Ishikawa (cell line): ENCODE measurements around the gene POLQ.

Source experiments
- CEBPB ChIP-seq: IDR thresholded peaks from 2 replicates; pipeline ENCODE4 v1.6.1; 2012
- CREB1 ChIP-seq: IDR thresholded peaks from 2 replicates; pipeline ENCODE4 v1.6.1; 2012; ENCODE audit warnings: low read depth
- EGR1 ChIP-seq: IDR thresholded peaks from 2 replicates; pipeline ENCODE4 v1.6.1; 2012
- EP300 ChIP-seq: IDR thresholded peaks from 2 replicates; pipeline ENCODE4 v1.6.1; 2012; ENCODE audit warnings: borderline replicate concordance
- FOXM1 ChIP-seq: IDR thresholded peaks from 2 replicates; pipeline ENCODE4 v1.6.1; 2012; ENCODE audit warnings: low read depth, borderline replicate concordance
- MAX ChIP-seq: IDR thresholded peaks from 2 replicates; pipeline ENCODE4 v1.6.1; 2012
- NFIC ChIP-seq: IDR thresholded peaks from 2 replicates; pipeline ENCODE4 v1.6.1; 2012
- RAD21 ChIP-seq: IDR thresholded peaks from 2 replicates; pipeline ENCODE4 v1.6.1; 2012; ENCODE audit warnings: low read depth
- REST ChIP-seq: IDR thresholded peaks from 2 replicates; pipeline ENCODE4 v1.6.1; 2012; ENCODE audit warnings: low read depth, mild to moderate bottlenecking
- TAF1 ChIP-seq: IDR thresholded peaks from 2 replicates; pipeline ENCODE4 v1.6.1; 2012; ENCODE audit warnings: low read depth, mild to moderate bottlenecking
- TCF12 ChIP-seq: IDR thresholded peaks from 2 replicates; pipeline ENCODE4 v1.6.1; 2012; ENCODE audit warnings: low read depth
- TEAD4 ChIP-seq: IDR thresholded peaks from 2 replicates; pipeline ENCODE4 v1.6.1; 2012
- YY1 ChIP-seq: IDR thresholded peaks from 2 replicates; pipeline ENCODE4 v1.6.1; 2012; ENCODE audit warnings: low read depth
- ZBTB7A ChIP-seq: IDR thresholded peaks from 2 replicates; pipeline ENCODE4 v1.6.1; 2012; ENCODE audit warnings: low read depth
- TF ChIP-seq, protein P1 (sequence below): IDR thresholded peaks from 2 replicates; pipeline ENCODE4 v1.6.1; 2012

POLQ gene

DNA sequence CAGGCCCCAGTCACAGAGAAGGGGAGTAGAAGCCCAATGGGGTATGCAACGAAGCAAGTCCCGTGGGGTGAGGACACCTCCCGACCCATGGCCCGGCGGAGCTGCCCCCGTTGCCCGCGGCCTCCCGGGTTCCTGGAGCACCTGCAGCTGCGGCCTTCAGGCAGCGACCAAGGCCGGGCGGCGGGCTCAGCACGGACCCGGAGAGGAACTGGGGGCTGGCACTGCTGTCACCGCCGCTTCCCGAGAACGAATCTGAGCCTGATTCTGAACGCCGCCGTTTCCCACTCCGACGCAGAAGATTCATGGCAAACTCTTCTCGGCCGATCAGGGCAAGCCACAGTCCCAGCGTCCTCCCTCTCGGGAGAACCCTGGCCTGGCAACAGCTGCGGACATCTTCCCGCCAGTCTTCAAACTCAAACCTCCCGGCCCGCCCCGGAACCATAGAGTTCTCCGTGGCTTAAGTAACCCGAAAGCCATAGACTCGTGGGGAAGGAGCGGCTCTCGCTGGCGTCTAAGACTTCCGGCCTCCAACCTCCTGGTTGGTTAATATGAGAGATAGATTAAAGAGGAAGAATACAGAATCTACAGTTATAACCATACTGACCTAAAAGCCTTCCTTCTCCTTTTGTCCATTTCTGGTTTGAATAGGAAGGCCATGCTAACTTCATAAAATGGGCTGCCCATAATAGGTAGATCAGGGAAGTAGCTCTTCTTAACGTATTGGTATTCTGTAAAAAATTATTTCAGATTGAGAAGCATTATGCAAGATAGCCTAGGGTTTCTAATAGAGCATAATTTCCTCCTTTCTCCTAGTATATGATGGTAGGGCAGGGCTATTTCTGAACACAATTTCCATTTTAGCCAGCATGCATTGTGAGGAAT lies at the start of gene POLQ:
TSS of gene POLQ (minus strand) at position 415 of the 882 bp plus-strand sequence. CDS start at position 304, 111 bp downstream.
- peak; percentile 76 for TF ChIP-seq YY1
- TF ChIP-seq TAF1 = peak; percentile 91
- no peak for TF ChIP-seq ZBTB7A
- peak; percentile 56 for TF ChIP-seq MAX
- TF ChIP-seq NFIC = 0 out of 2 replicates have a peak, but pooled peaks have one; percentile 7
- peak; percentile 59; the same call in 1 of the 2 replicates for TF ChIP-seq TCF12
- TF ChIP-seq FOXM1 = peak; percentile 42; the same call in 1 of the 2 replicates
- TF ChIP-seq TEAD4 = no peak

GRCh38 chr3:121594850-121595249 lies 49.1 kb upstream of the POLQ start:
- TF ChIP-seq TAF1 = no peak
- no peak for TF ChIP-seq ZBTB7A
- no peak for TF ChIP-seq REST
- TF ChIP-seq, protein P1, sequence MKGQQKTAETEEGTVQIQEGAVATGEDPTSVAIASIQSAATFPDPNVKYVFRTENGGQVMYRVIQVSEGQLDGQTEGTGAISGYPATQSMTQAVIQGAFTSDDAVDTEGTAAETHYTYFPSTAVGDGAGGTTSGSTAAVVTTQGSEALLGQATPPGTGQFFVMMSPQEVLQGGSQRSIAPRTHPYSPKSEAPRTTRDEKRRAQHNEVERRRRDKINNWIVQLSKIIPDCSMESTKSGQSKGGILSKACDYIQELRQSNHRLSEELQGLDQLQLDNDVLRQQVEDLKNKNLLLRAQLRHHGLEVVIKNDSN = no peak
- no peak for TF ChIP-seq MAX
- no peak for TF ChIP-seq CREB1

DNA sequence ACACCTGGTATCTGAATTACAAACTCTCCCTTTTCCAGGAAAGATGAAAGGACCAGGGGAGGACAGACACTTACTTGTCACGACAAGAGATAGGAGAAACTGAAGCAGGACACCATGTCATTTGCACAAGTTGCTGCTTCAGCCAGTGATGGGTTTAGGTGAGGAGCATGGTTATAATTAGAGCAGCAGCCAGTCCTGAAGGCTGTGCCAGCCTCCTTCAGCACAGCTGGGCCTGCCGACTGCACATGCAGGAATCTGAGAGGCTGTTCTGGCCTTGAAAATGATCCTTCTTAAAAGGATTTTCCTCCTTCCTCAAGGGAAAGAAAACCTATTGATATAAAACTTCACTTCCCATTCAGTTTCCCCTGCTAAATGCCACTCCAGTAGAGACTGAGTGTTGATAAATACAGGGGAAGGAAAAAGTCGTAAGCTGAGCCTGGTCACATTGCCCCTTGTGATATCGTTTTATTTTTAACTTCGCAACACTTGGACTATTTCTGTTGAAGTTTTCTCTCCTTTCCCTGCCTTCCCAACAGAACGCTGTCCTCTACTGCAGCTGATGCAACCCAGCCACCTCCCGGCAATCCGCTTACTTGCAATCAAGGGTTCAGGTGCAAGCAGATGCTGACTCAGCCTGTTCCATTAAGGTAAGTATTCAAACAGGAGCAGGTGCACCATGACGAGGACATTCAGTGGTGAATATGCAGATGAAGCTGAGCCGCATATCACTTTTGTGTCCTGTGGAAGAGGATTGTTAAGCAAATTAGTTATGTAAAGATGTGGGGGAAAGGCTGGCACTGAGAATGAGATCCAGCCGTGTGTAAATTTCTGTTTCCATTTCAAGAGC lies 47.3 kb upstream of the POLQ start, which contains the start of gene FBXO40:
TSS of gene FBXO40 (plus strand) at position 524 of the 847 bp plus-strand sequence. CDS start 27,197 bp downstream, outside the sequence.
- TF ChIP-seq EGR1 = no peak
- TF ChIP-seq FOXM1 = no peak
- no peak for TF ChIP-seq MAX
- TF ChIP-seq ZBTB7A = no peak
- TF ChIP-seq REST = no peak
- no peak for TF ChIP-seq YY1
- TF ChIP-seq NFIC = no peak
- no peak for TF ChIP-seq TEAD4
- TF ChIP-seq CREB1 = no peak

- TF ChIP-seq FOXM1 (no peak), RAD21 (no peak)
These were observed 38.6 kb upstream of the POLQ start for GRCh38 chr3:121584418-121584817.

DNA sequence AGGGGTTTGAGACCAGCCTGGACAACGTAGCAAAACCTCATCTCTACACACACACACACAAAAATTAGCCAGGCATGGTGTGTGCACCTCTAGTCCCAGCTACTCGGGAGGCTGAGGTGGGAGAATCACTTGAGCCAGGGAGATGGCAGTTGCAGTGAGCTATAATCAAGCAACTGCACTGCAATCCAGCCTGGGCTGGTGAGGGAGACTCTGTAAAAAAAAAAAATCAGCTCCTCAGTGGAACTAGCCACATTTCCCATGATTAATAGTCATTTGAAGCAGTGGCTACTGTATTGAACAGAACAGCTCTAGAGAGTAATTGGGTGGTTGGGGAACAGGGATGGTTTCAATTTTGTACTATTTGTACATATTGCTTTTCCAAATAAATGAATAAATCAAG lies 35.9 kb upstream of the POLQ start:
- no peak for TF ChIP-seq TAF1
- no peak for TF ChIP-seq RAD21
- TF ChIP-seq ZBTB7A = no peak
- TF ChIP-seq TEAD4 = no peak

DNA sequence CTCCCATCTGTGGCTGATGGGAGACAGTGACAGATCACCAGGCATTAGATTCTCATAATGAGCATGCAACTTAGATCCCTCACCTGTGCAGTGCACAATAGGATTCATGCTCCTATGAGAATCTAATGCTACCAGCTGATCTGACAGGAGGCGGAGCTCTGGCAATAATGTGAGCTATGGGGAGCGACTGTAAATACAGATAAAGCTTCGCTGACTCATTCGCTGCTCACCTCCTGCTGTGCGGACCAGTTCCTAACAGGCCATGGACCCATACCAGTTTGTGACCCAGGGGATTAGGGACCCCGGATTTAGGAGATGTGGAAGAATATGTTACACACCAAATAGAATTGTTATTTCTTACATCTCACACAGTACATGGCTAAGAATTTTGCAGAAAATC lies 28.7 kb upstream of the POLQ start:
- no peak for TF ChIP-seq NFIC
- TF ChIP-seq EGR1 = no peak
- TF ChIP-seq MAX = no peak
- TF ChIP-seq RAD21 = no peak
- no peak for TF ChIP-seq CREB1
- TF ChIP-seq EP300 = no peak
- no peak for TF ChIP-seq CEBPB
- TF ChIP-seq, protein P1 = no peak
- TF ChIP-seq FOXM1 = no peak
- TF ChIP-seq TEAD4 = no peak
- no peak for TF ChIP-seq REST
- no peak for TF ChIP-seq ZBTB7A
- no peak for TF ChIP-seq TCF12
- TF ChIP-seq YY1 = no peak
- no peak for TF ChIP-seq TAF1
